K562 (cell line): Measurements from ENCODE around the gene TLE3. TPM values are rescaled to one million over a fixed set of nuclear protein-coding genes. Genes with fewer than 3 reads are reported as not detected.

Experiments
- ATAC-seq: fragments of 200-7000 bp; cut with Tn5 transposase; 3 replicates; pipeline ENCODE4 v1.9.1; 2020; ENCODE audit warnings: moderate library complexity
- BruUV-seq: library from RNA; stranded (reverse); fragments of 400-500 nt; replicated peaks from 2 replicates; lab custom pipeline; 2021; lab: Mats Ljungman, UMichigan
- CTCF ChIA-PET: fragments of 300-600 bp; formaldehyde crosslinking; extraction: SDS; loops from one replicate; lab custom pipeline; 2021; ENCODE audit warnings: low intra/inter-chr PET ratio; lab: Yijun Ruan, JAX
- POLR2A ChIA-PET: fragments of 300-600, 350-650 bp; sonication (Branson Sonifier 250); formaldehyde crosslinking; extraction: SDS; loops from one replicate; lab custom pipeline; 2021; ENCODE audit warnings: antibody characterized with exemption, inconsistent platforms; lab: Yijun Ruan, JAX
- DNase-seq, 4 experiments: peaks; one replicate each; pipeline versions ENCODE4 v3.0.0 to v3.0.0-alpha.2; 2011 to 2018; ENCODE audit warnings: low spot score in 3 of 4, mixed read lengths in 3 of 4; ENCODE audit errors: extremely low read depth in 1 of 4
- FAIRE-seq: peaks from 2 replicates; lab custom pipeline; 2011; peaks lifted over from hg19 to GRCh38; lab: Jason Lieb, UNC
- H2AFZ ChIP-seq: 2 replicates; pipeline ENCODE4 v1.6.0; 2011; ENCODE audit warnings: low read depth, low read length, control low read depth, inconsistent platforms
- H3K27ac ChIP-seq: fragments of 200-600 bp; 3 replicates; pipeline ENCODE4 v1.8.0; 2011; ENCODE audit warnings: low read depth, mild to moderate bottlenecking, control low read depth, inconsistent platforms, low read length, moderate library complexity, mixed read lengths; ENCODE audit errors: extremely low read depth
- H3K27me3 ChIP-seq, 2 experiments: fragments of 300-600 bp in 1 of 2; 2 replicates in 1 of 2; 3 replicates in 1 of 2; pipeline versions ENCODE4 v1.6.0 to v1.8.0; 2011; ENCODE audit warnings: inconsistent platforms in 2 of 2, low read length in 2 of 2, mild to moderate bottlenecking in 1 of 2, mixed read lengths in 1 of 2, moderate library complexity in 1 of 2; ENCODE audit not compliant: control insufficient read depth in 2 of 2, insufficient read depth in 2 of 2
- H3K36me3 ChIP-seq: fragments of 300-600 bp; 3 replicates; pipeline ENCODE4 v1.8.0; 2011; ENCODE audit warnings: mild to moderate bottlenecking, low read length, inconsistent platforms; ENCODE audit not compliant: control insufficient read depth, insufficient read depth
- H3K4me1 ChIP-seq, 2 experiments: fragments of 200-600 bp in 1 of 2; replicated peaks in 1 of 2; 2 replicates in 1 of 2; 3 replicates in 1 of 2; pipeline versions ENCODE4 v1.5.1 to v1.8.0; 2011; ENCODE audit warnings: inconsistent platforms in 2 of 2, low read length in 2 of 2, mild to moderate bottlenecking in 1 of 2, mixed read lengths in 1 of 2, moderate library complexity in 1 of 2; ENCODE audit not compliant: control insufficient read depth in 2 of 2, insufficient read depth in 2 of 2
- H3K4me2 ChIP-seq: 2 replicates; pipeline ENCODE4 v1.6.1; 2011; ENCODE audit warnings: low read length, control low read depth, inconsistent platforms, mixed read lengths; ENCODE audit not compliant: insufficient read depth
- H3K4me3 ChIP-seq: fragments of 200-600 bp; sonication (generic), shearing (Covaris generic); 2 replicates; pipeline ENCODE4 v1.5.1; 2016; ENCODE audit warnings: control low read depth, inconsistent platforms
- H3K79me2 ChIP-seq: fragments of 200-600 bp; 3 replicates; pipeline ENCODE4 v1.8.0; 2011; ENCODE audit warnings: low read length, inconsistent platforms; ENCODE audit not compliant: control insufficient read depth, insufficient read depth
- H3K9ac ChIP-seq, 2 experiments: 2 replicates each; pipeline versions ENCODE4 v1.6.0 to v1.6.1; 2011; ENCODE audit warnings: low read depth in 2 of 2, low read length in 2 of 2, control low read depth in 1 of 2, inconsistent platforms in 1 of 2, mild to moderate bottlenecking in 1 of 2, mixed read lengths in 1 of 2; ENCODE audit not compliant: insufficient read depth in 1 of 2
- H3K9me1 ChIP-seq: one replicate; pipeline ENCODE4 v1.6.0; 2011; ENCODE audit warnings: inconsistent platforms, mild to moderate bottlenecking, low read length, moderate library complexity; ENCODE audit not compliant: control insufficient read depth, insufficient read depth
- H3K9me3 ChIP-seq: replicated peaks from 2 replicates; pipeline ENCODE4 v1.5.1; 2011; ENCODE audit warnings: low read depth, low read length, inconsistent platforms; ENCODE audit not compliant: control insufficient read depth, insufficient read depth
- H4K20me1 ChIP-seq: replicated peaks from 2 replicates; pipeline ENCODE4 v1.6.1; 2011; ENCODE audit warnings: low read length, inconsistent platforms, mixed read lengths; ENCODE audit not compliant: control insufficient read depth, insufficient read depth
- ARID1B ChIP-seq: fragments of 450-650 bp; IDR thresholded peaks from 2 replicates; pipeline ENCODE4 v1.6.1; 2016; ENCODE audit warnings: antibody characterized with exemption, mild to moderate bottlenecking, inconsistent platforms
- FOS ChIP-seq: IDR thresholded peaks from 3 replicates; pipeline ENCODE4 v1.6.1; 2011; ENCODE audit not compliant: insufficient read length; ENCODE audit errors: extremely low read depth
- MCM7 ChIP-seq, 2 experiments: fragments of 450-650 bp; IDR thresholded peaks; 2 replicates each; pipeline ENCODE4 v1.6.1; 2016 to 2018
- NFRKB ChIP-seq: fragments of 450-650 bp; IDR thresholded peaks from 2 replicates; pipeline ENCODE4 v1.6.1; 2016; ENCODE audit warnings: low read depth
- RBM39 ChIP-seq: fragments of 200-400 bp; formaldehyde crosslinking; optimal IDR thresholded peaks from 2 replicates; pipeline ENCODE3; 2018; ENCODE audit warnings: low read depth, low read length
- WGBS: fragments of 100-300 bp; shearing (Covaris generic); methylation state at CpG from one replicate; pipeline ENCODE4 v1.1.6; 2016; ENCODE audit warnings: low coverage, mixed read lengths; ENCODE audit not compliant: insufficient coverage; ENCODE audit errors: missing lambda C conversion rate; 5-methylcytosine and 5-hydroxymethylcytosine counted together
- in situ Hi-C: fragments of 300-500 bp; cut with MboI; formaldehyde crosslinking; loops from 4 replicates; pipeline ENCODE4 v1.15.0; 2018; ENCODE audit warnings: inconsistent platforms, mixed read lengths
- intact Hi-C: fragments of 100-400 bp; cut with micrococcal nuclease; formaldehyde crosslinking; loops from 2 replicates; pipeline ENCODE4 v1.14.2; 2022
- polyA plus RNA-seq, 8 experiments: library from polyadenylated mRNA; depleted of rRNA in 4 of 8; stranded (reverse) in 5 of 8; unstranded in 3 of 8; fragments of >200 nt; fragmentation: Nextera tagmentation in 2 of 8; fragmentation: Illumina TruSeq in 1 of 8; extraction: Ambion mirVana in 2 of 8; extraction: Trizol in 1 of 8; gene quantifications; 2 replicates each; pipeline versions ENCODE4 v1.2.1 to v1.2.3, GENCODE V29; 2011 to 2014; ENCODE audit warnings: inconsistent platforms in 1 of 8, missing spikeins in 1 of 8
- total RNA-seq, 7 experiments: library from RNA; depleted of rRNA in 6 of 7; stranded (reverse); fragments of >200 nt in 6 of 7; fragmentation: Illumina TruSeq in 2 of 7; extraction: Trizol in 2 of 7; gene quantifications; 2 replicates each; pipeline versions ENCODE4 v1.2.1 to v1.2.3, GENCODE V29; 2011 to 2021; ENCODE audit warnings: low replicate concordance in 1 of 7
- TF ChIP-seq, protein P1 (sequence below): sonication (generic); formaldehyde crosslinking; IDR thresholded peaks from 2 replicates; pipeline ENCODE4 v1.5.0; 2020; ENCODE audit warnings: missing genetic modification reagents
- TF ChIP-seq, protein P2 (sequence below): fragments of 200-800 bp; sonication (Bioruptor generic); IDR thresholded peaks from 2 replicates; pipeline ENCODE4 v1.6.1; 2016; ENCODE audit warnings: missing genetic modification characterization, missing compliant biosample characterization
- TF ChIP-seq, protein P3 (sequence below), 2 experiments: fragments of 450-650 bp; formaldehyde crosslinking in 1 of 2; IDR thresholded peaks; 2 replicates each; pipeline versions ENCODE4 v1.4.0 to v1.6.1; 2014 to 2020; ENCODE audit warnings: mild to moderate bottlenecking in 2 of 2, borderline replicate concordance in 1 of 2, low read depth in 1 of 2

TLE3 gene
- total and polyA plus RNA-seq, 9 of the 15 experiments (the other 6 are each of a cell fraction or from before 2014, with no cell fraction given), result 1.5 to 84.2 (median 14.1) TPM

DNA sequence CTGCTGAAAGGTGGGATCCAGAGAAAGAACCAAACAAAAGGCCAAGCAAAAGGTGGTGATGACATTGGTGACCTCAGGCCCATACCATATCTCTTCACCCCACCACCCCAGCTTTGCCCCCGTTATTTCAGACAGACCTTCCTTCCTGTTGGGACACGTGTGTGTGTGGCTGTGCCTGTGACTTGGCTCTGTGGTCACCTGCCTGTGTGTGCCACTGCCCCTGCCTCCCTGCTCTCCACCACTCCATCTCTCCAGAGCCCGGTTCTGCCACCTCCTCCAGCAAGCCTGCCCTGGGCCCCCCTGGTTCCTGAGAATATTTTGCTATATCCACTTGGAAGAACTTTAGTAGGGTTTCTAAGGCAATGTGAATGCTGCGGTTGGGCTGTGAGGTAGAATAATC lies 28.6 kb upstream of the TLE3 start:
- BruUV-seq, result no TSS peak
- Histone ChIP-seq H3K27ac (no peak overlapping the region), H3K4me2 (no peak overlapping the region), H3K4me1 (no peaks in the 10 kb centered on the region), H3K36me3 (no peaks in the 10 kb centered on the region), H3K9me1 (no peaks in the 10 kb centered on the region), H3K9me3 (peaks cover 4% of the 10 kb centered on the region; the same call in 1 of the 2 replicates), H3K79me2 (no peaks in the 10 kb centered on the region), H4K20me1 (0 out of 2 replicates have a peak, but pooled peaks cover 5% of the 10 kb centered on the region), H3K9ac (no peak overlapping the region), H2AFZ (no peak overlapping the region), H3K27me3 (peaks cover 9 to 49% of the 10 kb centered on the region in 2 experiments), H3K4me3 (no peak overlapping the region)
- POLR2A ChIA-PET, result interaction anchor here (1.1 to 1.9 kb wide), 2 partner anchors 15 to 31 kb away, joined by 3 to 7 read pairs; no protein-coding TSS in a partner anchor
- CTCF ChIA-PET, result no interaction called here
- intact Hi-C loops (no loop called here), in situ Hi-C loops (no loop called here)
- FAIRE-seq (no peak), ATAC-seq (no peak), DNase-seq (no peak)
- 4% methylated on average over 4 of the region's 4 CpGs for WGBS
- TF ChIP-seq, protein P1, sequence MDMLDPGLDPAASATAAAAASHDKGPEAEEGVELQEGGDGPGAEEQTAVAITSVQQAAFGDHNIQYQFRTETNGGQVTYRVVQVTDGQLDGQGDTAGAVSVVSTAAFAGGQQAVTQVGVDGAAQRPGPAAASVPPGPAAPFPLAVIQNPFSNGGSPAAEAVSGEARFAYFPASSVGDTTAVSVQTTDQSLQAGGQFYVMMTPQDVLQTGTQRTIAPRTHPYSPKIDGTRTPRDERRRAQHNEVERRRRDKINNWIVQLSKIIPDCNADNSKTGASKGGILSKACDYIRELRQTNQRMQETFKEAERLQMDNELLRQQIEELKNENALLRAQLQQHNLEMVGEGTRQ (CRISPR knock-in tag), result no peak
- no peak for TF ChIP-seq NFRKB
- TF ChIP-seq, protein P2, sequence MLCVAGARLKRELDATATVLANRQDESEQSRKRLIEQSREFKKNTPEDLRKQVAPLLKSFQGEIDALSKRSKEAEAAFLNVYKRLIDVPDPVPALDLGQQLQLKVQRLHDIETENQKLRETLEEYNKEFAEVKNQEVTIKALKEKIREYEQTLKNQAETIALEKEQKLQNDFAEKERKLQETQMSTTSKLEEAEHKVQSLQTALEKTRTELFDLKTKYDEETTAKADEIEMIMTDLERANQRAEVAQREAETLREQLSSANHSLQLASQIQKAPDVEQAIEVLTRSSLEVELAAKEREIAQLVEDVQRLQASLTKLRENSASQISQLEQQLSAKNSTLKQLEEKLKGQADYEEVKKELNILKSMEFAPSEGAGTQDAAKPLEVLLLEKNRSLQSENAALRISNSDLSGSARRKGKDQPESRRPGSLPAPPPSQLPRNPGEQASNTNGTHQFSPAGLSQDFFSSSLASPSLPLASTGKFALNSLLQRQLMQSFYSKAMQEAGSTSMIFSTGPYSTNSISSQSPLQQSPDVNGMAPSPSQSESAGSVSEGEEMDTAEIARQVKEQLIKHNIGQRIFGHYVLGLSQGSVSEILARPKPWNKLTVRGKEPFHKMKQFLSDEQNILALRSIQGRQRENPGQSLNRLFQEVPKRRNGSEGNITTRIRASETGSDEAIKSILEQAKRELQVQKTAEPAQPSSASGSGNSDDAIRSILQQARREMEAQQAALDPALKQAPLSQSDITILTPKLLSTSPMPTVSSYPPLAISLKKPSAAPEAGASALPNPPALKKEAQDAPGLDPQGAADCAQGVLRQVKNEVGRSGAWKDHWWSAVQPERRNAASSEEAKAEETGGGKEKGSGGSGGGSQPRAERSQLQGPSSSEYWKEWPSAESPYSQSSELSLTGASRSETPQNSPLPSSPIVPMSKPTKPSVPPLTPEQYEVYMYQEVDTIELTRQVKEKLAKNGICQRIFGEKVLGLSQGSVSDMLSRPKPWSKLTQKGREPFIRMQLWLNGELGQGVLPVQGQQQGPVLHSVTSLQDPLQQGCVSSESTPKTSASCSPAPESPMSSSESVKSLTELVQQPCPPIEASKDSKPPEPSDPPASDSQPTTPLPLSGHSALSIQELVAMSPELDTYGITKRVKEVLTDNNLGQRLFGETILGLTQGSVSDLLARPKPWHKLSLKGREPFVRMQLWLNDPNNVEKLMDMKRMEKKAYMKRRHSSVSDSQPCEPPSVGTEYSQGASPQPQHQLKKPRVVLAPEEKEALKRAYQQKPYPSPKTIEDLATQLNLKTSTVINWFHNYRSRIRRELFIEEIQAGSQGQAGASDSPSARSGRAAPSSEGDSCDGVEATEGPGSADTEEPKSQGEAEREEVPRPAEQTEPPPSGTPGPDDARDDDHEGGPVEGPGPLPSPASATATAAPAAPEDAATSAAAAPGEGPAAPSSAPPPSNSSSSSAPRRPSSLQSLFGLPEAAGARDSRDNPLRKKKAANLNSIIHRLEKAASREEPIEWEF (CRISPR knock-in tag), result no peak
- no peak for TF ChIP-seq ARID1B
- TF ChIP-seq RBM39, result no peak
- TF ChIP-seq, protein P3, sequence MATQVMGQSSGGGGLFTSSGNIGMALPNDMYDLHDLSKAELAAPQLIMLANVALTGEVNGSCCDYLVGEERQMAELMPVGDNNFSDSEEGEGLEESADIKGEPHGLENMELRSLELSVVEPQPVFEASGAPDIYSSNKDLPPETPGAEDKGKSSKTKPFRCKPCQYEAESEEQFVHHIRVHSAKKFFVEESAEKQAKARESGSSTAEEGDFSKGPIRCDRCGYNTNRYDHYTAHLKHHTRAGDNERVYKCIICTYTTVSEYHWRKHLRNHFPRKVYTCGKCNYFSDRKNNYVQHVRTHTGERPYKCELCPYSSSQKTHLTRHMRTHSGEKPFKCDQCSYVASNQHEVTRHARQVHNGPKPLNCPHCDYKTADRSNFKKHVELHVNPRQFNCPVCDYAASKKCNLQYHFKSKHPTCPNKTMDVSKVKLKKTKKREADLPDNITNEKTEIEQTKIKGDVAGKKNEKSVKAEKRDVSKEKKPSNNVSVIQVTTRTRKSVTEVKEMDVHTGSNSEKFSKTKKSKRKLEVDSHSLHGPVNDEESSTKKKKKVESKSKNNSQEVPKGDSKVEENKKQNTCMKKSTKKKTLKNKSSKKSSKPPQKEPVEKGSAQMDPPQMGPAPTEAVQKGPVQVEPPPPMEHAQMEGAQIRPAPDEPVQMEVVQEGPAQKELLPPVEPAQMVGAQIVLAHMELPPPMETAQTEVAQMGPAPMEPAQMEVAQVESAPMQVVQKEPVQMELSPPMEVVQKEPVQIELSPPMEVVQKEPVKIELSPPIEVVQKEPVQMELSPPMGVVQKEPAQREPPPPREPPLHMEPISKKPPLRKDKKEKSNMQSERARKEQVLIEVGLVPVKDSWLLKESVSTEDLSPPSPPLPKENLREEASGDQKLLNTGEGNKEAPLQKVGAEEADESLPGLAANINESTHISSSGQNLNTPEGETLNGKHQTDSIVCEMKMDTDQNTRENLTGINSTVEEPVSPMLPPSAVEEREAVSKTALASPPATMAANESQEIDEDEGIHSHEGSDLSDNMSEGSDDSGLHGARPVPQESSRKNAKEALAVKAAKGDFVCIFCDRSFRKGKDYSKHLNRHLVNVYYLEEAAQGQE (IDR thresholded peaks at IDR 0.05; ENCODE audit: borderline replicate concordance), result no peak
- TF ChIP-seq, protein P3 (CRISPR knock-in tag; IDR thresholded peaks at IDR 0.05; ENCODE audit: low read depth), result no peak
- no peak for TF ChIP-seq MCM7 (IDR thresholded peaks at IDR 0.05)
- TF ChIP-seq FOS, result no peak
